GM18526 (cell line): ENCODE results near the gene SLC8A1.

Experiments
- POLR2A ChIP-seq: IDR thresholded peaks from 3 replicates; pipeline ENCODE4 v1.6.1; 2011; ENCODE audit not compliant: insufficient read length; ENCODE audit errors: extremely low read depth

The SLC8A1 gene

DNA sequence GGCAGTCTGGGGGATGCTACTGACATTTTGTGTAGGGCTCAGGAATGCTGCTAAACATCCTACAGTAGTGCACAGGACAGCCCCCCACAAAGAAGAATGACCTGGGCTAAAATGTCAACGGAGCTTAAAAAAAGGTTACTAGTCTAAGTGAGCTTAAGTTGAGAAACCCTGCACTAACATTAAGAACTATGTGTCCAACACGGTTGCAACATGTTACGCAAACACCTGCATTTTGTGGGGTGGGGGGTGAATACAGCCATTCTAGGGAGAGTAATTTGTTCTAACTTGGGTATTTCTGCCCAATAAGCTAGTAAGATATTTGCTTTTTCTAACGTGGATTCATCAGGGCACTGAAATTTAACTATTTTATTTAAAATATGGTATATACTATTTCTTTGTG is 57.9 kb downstream of the SLC8A1 start:
- no peak for TF ChIP-seq POLR2A

DNA sequence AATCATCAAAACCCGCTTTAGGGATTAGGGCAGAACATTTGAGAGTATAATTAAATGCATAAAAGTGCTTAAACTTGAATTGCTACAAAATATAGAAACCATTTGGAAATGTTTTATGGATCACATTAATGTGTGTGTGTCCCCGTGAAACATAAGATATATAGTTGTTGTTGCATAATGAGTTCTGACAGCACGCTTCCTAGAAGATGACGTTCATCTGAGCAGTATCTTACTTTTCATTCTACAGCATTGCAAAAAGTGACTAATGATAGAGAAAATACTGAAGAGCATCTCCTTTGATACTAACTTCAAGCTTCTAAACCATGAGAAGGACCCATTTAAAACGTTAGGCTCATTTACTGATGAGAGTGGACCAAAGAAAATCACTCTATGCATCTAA is 63.7 kb downstream of the SLC8A1 start:
- TF ChIP-seq POLR2A: no peak

DNA sequence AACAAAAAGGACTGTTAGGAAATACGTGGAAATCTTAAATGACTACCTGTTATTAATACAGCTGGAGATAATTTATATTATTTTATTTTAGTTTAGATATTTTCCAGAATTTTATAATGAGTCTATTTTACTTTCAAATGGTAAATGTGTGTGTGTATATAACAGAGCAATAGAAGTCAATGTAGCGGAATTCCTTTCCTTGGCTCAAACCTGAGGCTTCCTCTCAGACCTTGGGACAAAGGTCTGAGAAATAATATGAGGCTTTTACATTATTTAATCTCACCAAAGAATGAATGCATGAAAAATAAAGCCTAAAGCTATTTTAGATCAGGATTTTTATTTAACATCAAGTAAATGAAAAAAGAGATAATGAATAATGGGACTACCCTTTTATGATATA is 65.7 kb downstream of the SLC8A1 start:
- TF ChIP-seq POLR2A: no peak

DNA sequence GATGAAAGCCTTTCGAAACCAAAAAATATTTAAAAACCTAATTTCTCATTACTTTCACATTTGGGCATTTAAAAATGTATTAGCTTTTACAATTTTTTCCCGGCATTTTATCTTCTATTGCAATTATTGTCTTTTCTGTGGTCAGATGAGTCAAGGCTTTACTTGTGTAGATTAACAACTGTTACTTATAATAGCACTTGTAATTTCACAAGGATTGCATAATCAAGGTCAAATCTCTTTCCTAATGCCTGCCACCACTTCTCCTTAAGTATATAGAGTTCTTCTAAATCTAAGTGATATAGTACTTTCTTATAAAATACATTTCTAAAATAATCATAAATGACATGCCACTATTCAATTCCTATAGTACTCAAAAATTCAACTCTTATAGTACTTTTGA is 67.2 kb downstream of the SLC8A1 start:
- no peak for TF ChIP-seq POLR2A

DNA sequence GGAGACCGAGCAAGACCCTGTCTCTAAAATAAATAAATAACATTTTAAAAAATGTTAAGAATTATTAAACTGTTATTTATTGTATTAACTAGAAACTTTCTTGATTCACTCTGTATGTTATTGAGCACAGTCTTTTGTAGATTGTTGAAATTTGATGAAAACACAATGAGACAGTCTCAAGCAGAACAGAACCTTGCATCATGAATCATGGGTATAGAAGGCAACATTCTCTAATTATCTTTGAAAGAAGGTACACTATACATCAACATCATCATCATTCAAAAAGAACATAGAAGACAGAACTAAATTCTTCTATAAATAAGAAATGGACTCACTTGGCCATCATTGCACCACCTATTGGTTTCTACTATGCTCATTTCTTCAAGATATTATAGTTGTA is 67.7 kb downstream of the SLC8A1 start:
- TF ChIP-seq POLR2A: no peak

DNA sequence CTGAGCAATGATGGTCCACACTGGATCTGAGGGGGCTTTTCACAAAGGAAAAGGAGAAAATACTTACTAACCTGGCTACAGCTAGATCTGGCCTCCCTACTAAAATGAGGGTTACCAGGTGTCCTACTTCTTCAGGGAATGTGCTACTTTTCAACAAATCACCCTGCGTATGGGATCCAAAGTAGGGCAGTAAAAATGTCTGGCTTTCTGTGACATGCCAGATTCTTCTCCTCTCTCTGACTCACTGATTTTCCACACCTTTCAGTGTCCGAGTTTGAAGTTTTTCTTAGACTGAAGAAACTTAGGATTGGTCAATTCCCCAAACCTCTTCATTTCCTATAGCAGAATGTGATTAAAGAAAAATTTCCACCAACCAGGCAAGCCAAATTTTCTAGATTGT is 71.2 kb downstream of the SLC8A1 start:
- TF ChIP-seq POLR2A: no peak

DNA sequence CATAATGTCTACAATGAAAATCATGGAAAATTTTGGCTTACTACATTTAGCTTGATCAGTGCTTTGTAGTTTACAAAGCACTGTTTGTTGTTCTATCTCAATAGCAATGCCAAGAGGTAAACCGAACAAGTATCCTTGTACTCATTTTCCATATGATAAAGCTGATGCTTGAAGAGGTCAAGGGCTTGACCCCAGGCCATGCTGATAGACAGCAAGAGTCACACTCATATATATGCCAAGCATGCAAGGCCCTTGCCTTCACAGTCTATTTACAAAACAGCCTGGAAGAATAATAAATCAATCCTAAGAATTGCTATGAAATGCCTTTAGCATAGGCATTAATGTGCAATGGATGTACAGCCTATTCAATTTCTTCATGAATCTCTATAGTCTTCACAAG is 71.8 kb downstream of the SLC8A1 start:
- no peak for TF ChIP-seq POLR2A

DNA sequence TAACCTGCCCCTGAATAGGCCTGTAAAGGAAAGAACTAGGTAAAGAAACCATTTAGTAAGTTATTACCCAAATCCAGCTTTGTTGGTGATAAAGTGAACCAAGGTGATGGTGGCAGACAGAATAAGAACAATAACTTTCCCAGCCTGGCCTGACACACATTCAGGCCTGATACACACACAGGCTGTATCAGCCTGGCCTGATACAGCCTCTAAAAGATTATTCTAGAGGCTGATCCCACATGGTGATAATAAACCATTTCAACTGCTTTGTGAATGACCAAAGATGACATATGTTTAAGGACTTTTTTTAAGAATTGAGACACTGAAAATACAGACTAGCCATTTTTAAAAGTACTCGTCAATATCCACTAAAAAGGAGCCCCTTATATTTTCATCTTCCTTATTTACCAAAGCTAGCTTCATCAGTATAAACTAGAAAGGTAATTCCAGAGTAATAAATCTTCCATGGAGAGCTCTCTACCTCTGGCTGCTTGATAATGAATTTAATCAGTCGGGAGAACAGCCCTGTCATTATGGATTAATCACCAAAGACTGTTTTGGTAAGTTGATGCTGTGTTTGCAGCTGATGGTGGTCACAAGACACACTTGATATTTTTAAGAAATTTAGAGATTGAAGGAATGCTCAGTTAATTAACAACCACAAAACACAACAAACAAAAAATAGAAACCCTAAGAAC is 77.2 kb downstream of the SLC8A1 start:
- no peak for TF ChIP-seq POLR2A

DNA sequence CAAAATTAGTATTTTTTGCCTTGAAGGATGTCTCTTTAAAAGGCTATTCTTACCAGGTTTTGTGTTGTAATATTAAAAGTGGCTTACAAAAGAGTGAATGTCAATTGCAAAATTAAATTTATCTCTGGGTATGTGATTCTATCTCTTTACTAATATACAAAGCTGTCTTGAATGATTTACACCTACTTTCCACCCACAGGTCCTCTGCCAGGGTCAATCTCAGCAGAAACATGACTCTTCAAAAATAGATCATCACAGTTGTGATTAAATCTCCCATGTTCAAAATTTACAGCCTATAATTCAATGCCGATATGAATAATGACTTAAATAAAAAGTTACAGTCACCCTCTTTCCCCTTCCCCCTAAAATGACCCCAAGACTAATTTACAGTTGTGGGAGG is 78.8 kb downstream of the SLC8A1 start:
- no peak for TF ChIP-seq POLR2A

DNA sequence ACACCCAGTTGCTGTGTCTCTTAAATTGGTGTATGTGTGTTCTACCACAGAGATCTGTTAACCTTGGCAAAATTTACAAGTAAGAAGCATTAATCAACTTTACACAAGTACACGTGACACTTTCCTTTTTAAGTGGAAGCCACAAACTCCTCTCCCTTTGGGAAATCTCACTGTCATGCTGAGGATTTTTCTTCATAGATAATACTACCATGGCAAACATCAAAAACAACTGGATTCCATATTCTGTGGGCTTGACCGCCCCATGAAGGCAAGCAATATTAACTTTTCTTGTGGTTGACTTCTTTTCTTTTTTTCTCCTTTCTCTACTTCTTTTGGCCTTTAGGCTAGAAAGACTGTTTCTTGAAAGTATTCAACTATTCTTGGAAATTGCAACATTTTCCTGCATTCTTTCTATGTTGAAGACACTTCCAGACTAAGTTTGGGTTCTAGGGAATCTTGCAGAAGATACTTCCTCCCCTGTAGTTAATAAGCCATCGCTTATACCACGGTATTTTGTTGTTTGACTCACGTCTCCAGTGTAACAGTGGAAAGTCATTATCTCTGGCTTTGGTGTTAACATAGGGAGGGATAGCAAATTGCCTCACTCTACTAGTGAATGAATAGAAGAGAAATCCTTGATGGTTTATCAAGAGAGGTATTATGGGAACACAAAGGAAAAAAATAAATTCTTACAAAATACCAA is 79.5 kb downstream of the SLC8A1 start:
- no peak for TF ChIP-seq POLR2A

DNA sequence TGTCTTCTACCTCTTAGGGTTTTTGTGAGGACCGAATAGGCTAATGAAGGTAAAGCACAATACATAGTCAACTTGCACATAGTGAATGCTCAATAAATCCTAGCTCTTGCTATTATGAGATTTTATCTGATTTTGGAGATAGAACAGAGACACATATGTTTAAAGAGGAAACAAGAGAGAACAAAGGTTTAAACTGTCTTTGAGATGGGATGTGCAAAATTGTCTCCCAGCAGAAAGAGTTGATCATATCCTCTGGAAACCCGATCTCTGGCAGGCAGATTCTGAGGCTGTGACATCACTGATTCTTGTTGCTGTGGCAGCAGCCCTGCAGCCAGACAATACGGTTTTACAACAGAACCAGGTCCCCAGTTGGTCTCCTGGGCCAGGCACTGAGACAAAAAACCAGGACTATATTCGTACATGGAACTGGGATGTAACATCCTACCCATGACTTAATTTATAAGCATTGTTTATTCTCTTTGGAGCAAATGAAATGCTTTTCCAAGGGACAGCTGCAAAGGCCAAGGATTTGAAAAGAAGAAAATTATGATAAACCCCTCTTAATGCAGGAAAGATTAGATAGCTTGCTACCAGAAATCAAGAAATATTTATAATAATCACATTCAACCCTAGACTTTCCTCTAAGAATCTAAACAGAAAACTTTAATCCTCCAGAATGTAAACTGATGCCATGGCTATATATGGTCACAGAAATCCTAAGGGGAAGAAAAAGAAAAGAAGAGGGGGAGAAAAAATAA is 80.2 kb downstream of the SLC8A1 start:
- no peak for TF ChIP-seq POLR2A

DNA sequence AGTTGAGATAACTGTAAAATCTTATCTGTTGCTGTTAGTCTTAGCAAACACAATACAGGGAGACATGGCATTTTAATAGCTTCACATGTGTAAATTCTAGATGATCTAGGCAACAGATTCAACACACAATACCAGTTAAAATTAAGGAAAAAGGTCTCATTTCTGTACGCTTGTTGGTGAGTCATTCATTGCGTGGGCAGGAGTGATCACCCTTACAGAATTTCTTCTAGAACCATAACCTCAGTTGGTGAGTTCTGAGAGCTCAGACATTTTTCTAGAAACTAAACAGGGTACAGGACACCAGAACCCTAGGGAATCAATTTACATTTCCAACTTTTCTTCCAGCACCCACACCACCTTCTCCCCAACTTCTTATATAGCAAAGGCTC is 81.9 kb downstream of the SLC8A1 start:
- no peak for TF ChIP-seq POLR2A

DNA sequence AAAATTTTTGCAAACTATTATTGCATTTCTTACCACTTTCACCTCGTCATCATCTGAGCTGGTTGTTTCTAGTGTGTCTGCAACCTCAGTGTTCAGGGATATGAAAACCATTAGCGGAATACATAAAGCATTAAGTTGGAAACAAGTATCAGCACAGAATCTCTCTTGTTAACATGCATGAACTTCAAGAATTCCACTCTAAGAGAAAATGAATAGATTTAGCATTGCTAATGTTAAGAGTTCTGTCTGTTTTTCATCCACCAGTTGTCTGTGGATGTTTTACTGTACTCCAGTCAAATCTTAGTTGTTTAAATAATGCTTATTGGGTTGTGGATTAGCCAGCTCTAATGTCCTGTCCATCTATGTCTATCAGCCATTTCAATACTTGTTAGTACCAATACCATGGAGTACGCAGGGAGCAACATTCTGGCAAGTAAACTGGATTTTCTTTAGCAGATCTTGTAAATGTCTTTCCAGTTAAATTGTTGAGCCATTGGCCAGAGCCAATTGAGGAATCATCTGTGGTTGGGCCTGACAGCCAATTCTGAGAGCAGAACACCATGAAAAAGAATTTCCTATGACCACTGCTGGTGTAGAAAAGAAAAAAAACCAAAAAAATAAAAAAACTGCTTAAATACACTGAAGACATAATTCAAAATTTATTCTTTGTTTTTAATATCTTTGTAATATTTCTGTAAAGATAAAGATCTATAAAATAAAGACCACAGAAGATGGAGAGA is 82.5 kb downstream of the SLC8A1 start:
- TF ChIP-seq POLR2A: no peak

DNA sequence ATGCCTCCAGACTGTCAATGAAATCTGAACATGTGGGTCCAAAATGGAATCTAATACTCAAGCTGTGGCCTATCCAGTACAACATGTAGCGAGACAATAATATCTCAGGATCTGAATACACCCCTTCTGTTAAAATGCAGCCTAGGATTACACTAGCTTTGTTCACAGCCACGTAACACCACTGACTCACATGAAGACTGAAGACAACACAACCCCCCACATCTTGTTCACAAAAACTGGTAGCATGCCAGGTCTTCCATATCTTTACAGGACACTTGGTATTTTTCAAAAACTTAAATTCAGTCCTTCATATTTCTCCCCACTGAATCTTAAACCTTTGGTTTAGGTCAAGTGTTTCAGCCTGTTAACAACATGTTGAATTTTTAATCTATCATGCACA is 84.2 kb downstream of the SLC8A1 start:
- no peak for TF ChIP-seq POLR2A

DNA sequence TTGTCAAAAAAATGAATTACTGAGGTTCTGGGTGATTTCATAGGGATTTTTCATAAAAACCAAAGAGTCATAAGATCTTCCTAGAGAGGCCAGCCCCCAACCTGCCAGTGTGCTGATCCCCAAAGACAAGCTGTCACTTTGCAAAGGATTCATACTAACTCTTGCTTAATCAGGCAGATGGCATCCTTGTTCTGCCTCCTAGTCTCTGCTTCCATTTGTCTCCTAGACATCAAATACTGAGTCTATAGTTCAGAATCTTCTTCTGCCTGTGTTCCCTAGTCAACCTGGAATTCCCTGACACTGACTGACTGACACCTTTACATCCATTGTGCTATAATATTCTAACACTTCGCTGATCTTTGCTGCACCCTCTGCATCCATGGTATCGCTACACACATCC is 84.9 kb downstream of the SLC8A1 start:
- TF ChIP-seq POLR2A: no peak
